SH-SY5Y (cell line): Measurements from ENCODE around the gene PEX14.

Experiments used
- GATA2 ChIP-seq: IDR thresholded peaks from 2 replicates; pipeline ENCODE4 v1.6.1; 2011; ENCODE audit warnings: mild to moderate bottlenecking, low read depth, low read length
- GATA3 ChIP-seq: IDR thresholded peaks from 2 replicates; pipeline ENCODE4 v1.6.1; 2011; ENCODE audit warnings: low read depth, mild to moderate bottlenecking, low read length, moderate library complexity

- TF ChIP-seq GATA2 (no peak), GATA3 (no peak)
These were observed 169.0 kb downstream of the PEX14 start for GRCh38 chr1:10643607-10644306.
